ENCODE measurements around the gene TTC34.
"Not testable (repeated sequence)": the region's sequence is repeated elsewhere in the genome, so short reads cannot be mapped to it uniquely, and the experiment has no call there.

TTC34 gene

GRCh38 chr1:2781627-2782026 lies 19.9 kb downstream of the TTC34 start:
- no peaks in the 10 kb centered on the region for H3K27me3 ChIP-seq (ENCODE audit: control insufficient read depth, insufficient read depth, low read length)
- no peaks in the 10 kb centered on the region for H3K79me2 ChIP-seq
- TF ChIP-seq CTCF (IDR thresholded peaks at IDR 0.05), result no peak
- no peak overlapping the region for H3K9ac ChIP-seq
- no peak overlapping the region for H3K27ac ChIP-seq
- no peaks in the 10 kb centered on the region for H3K36me3 ChIP-seq (ENCODE audit: control insufficient read depth, insufficient read depth, low read length)
- H3K4me1 ChIP-seq, result no peaks in the 10 kb centered on the region
- H3K4me2 ChIP-seq (ENCODE audit: low read length), result no peak overlapping the region
- H3K9me3 ChIP-seq (ENCODE audit: control insufficient read depth, low read length), result peaks cover 3% of the 10 kb centered on the region
- no peak overlapping the region for H3K4me3 ChIP-seq (ENCODE audit: low read depth, low read length)
- no peak overlapping the region for H2AFZ ChIP-seq

- no peak for TF ChIP-seq CTCF (IDR thresholded peaks at IDR 0.05)
- H3K4me3 ChIP-seq (ENCODE audit: low read depth, low read length), result no peak overlapping the region
- H3K4me2 ChIP-seq (ENCODE audit: low read length), result no peak overlapping the region
- H3K27me3 ChIP-seq (ENCODE audit: control insufficient read depth, insufficient read depth, low read length), result no peaks in the 10 kb centered on the region
- no peak overlapping the region for H2AFZ ChIP-seq
- no peaks in the 10 kb centered on the region for H3K79me2 ChIP-seq
- H3K4me1 ChIP-seq, result no peaks in the 10 kb centered on the region
- H3K9me3 ChIP-seq (ENCODE audit: control insufficient read depth, low read length), result peaks cover 3% of the 10 kb centered on the region
- H3K9ac ChIP-seq, result no peak overlapping the region
- H3K27ac ChIP-seq, result no peak overlapping the region
- no peaks in the 10 kb centered on the region for H3K36me3 ChIP-seq (ENCODE audit: control insufficient read depth, insufficient read depth, low read length)
Observed at GRCh38 chr1:2778220-2778592, 23.3 kb downstream of the TTC34 start.

DNA sequence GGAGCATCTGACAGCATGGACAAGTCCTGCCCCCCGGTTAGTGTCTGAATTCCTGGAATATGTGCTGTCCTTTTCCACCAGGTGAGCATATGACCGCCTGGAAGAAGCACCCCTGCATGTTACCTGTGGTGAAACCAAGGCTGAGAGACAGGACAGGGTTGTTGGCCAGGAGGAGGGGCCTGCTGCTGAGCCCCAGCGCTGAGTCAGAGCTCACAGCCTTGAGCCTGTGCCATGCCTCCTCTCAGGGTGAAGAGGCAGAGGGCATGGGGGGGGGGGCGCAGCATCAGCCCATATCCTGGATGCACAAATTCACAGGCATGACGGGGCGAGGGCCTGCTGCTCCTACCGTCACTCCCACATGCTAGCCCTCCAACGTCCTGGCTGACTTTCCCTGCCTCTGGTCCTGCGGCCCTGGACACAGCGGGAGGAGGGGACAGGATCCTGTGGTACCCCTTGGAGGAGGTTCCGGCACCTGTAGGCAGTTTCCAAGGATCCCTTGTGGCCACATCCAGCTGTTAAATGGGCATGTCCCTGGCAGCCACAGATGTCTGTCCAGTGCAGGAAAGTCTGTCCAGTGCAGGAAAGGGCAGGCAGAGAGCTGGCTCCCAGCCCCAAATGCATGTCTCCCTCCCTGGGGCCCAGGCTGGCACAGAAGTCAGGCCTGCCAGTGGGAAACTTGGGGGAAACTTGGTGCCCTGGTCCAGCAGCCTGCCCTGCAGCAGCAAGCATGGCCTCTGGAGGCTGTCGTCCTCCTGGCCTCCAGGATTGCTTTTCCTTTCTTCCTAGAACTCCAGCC lies 23.9 kb downstream of the TTC34 start:
- Histone ChIP-seq H2AFZ (no peak overlapping the region), H3K9ac (no peak overlapping the region), H3K4me2 (ENCODE audit: low read length) (no peak overlapping the region), H3K9me3 (ENCODE audit: control insufficient read depth, low read length) (peaks cover 3% of the 10 kb centered on the region), H3K36me3 (ENCODE audit: control insufficient read depth, insufficient read depth, low read length) (no peaks in the 10 kb centered on the region), H3K4me1 (no peaks in the 10 kb centered on the region), H3K27me3 (ENCODE audit: control insufficient read depth, insufficient read depth, low read length) (no peaks in the 10 kb centered on the region), H3K79me2 (no peaks in the 10 kb centered on the region), H3K4me3 (ENCODE audit: low read depth, low read length) (no peak overlapping the region), H3K27ac (no peak overlapping the region)
- TF ChIP-seq CTCF (IDR thresholded peaks at IDR 0.05), result no peak

GRCh38 chr1:2775333-2775732 lies 26.2 kb downstream of the TTC34 start:
- H3K9me3 ChIP-seq (ENCODE audit: control insufficient read depth, low read length); H3K36me3 ChIP-seq (ENCODE audit: control insufficient read depth, insufficient read depth, low read length); H3K27me3 ChIP-seq (ENCODE audit: control insufficient read depth, insufficient read depth, low read length); H3K9ac ChIP-seq; H3K4me3 ChIP-seq (ENCODE audit: low read depth, low read length); H2AFZ ChIP-seq; H3K4me1 ChIP-seq; H3K79me2 ChIP-seq; H3K27ac ChIP-seq; H3K4me2 ChIP-seq (ENCODE audit: low read length): not testable (repeated sequence)

GRCh38 chr1:2768052-2768451 lies 33.4 kb downstream of the TTC34 start:
- H3K27ac ChIP-seq, H2AFZ ChIP-seq: not testable (repeated sequence)

GRCh38 chr1:2759433-2759832 lies 42.1 kb downstream of the TTC34 start:
- not testable (repeated sequence) for H3K4me2 ChIP-seq (ENCODE audit: low read length); H3K9ac ChIP-seq; H3K36me3 ChIP-seq (ENCODE audit: control insufficient read depth, insufficient read depth, low read length); H3K27me3 ChIP-seq (ENCODE audit: control insufficient read depth, insufficient read depth, low read length); H3K79me2 ChIP-seq; H3K27ac ChIP-seq; H2AFZ ChIP-seq; H3K9me3 ChIP-seq (ENCODE audit: control insufficient read depth, low read length); H3K4me1 ChIP-seq; H3K4me3 ChIP-seq (ENCODE audit: low read depth, low read length)

More at GRCh38 chr1:2768052-2768451, 33.4 kb downstream of the TTC34 start:
- not testable (repeated sequence) for H3K36me3 ChIP-seq (ENCODE audit: control insufficient read depth, insufficient read depth, low read length); H3K4me1 ChIP-seq; H3K4me2 ChIP-seq (ENCODE audit: low read length); H3K9ac ChIP-seq; H3K9me3 ChIP-seq (ENCODE audit: control insufficient read depth, low read length); H3K79me2 ChIP-seq; H3K4me3 ChIP-seq (ENCODE audit: low read depth, low read length); H3K27me3 ChIP-seq (ENCODE audit: control insufficient read depth, insufficient read depth, low read length)

- H3K27ac ChIP-seq; H3K27me3 ChIP-seq (ENCODE audit: control insufficient read depth, insufficient read depth, low read length); H3K9me3 ChIP-seq (ENCODE audit: control insufficient read depth, low read length); H3K4me3 ChIP-seq (ENCODE audit: low read depth, low read length); H3K4me1 ChIP-seq; H3K4me2 ChIP-seq (ENCODE audit: low read length); H3K36me3 ChIP-seq (ENCODE audit: control insufficient read depth, insufficient read depth, low read length); H2AFZ ChIP-seq; H3K9ac ChIP-seq; H3K79me2 ChIP-seq: not testable (repeated sequence)
Observed at GRCh38 chr1:2757519-2757918, 44.0 kb downstream of the TTC34 start.

DNA sequence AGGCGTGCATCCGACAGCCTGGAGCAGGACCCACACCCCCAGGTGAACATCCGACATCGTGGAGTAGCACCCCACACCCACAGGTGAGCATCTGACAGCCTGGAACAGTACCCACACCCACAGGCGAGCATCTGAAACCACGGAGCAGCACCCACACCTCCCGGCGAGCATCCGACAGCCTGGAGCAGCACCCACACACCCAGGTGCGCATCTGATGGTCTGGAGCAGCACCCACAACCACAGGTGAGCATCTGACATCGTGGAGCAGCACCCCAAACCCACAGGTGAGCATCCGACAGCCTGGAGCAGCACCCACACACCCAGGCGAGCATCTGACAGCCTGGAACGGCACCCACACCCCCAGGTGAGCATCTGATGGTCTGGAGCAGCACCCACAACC lies 46.1 kb downstream of the TTC34 start:
- not testable (repeated sequence) for H3K4me3 ChIP-seq (ENCODE audit: low read depth, low read length); H3K9me3 ChIP-seq (ENCODE audit: control insufficient read depth, low read length); H3K36me3 ChIP-seq (ENCODE audit: control insufficient read depth, insufficient read depth, low read length); H2AFZ ChIP-seq; H3K79me2 ChIP-seq; H3K27ac ChIP-seq; H3K27me3 ChIP-seq (ENCODE audit: control insufficient read depth, insufficient read depth, low read length); H3K4me2 ChIP-seq (ENCODE audit: low read length); H3K4me1 ChIP-seq; H3K9ac ChIP-seq

GRCh38 chr1:2754597-2754996 lies 46.9 kb downstream of the TTC34 start:
- not testable (repeated sequence) for H3K36me3 ChIP-seq (ENCODE audit: control insufficient read depth, insufficient read depth, low read length); H3K27me3 ChIP-seq (ENCODE audit: control insufficient read depth, insufficient read depth, low read length); H3K4me2 ChIP-seq (ENCODE audit: low read length); H3K4me1 ChIP-seq; H3K27ac ChIP-seq; H3K4me3 ChIP-seq (ENCODE audit: low read depth, low read length); H3K9ac ChIP-seq; H2AFZ ChIP-seq; H3K9me3 ChIP-seq (ENCODE audit: control insufficient read depth, low read length); H3K79me2 ChIP-seq

All from parathyroid adenoma (tissue), 2 donors.